CD4-positive, alpha-beta T cell treated with Interleukin-1 beta for 1 hour (primary cell): ENCODE data around the gene NOP9.

ENCODE experiments used
- DNase-seq, 2 donors: peaks; one replicate each; pipeline ENCODE4 v3.0.0-alpha.2; 2020 to 2022

Gene NOP9

GRCh38 chr14:24310646-24311604 lies 11.3 kb downstream of the NOP9 start, which contains the start of gene LTB4R:
Gene LTB4R, plus strand, starts transcription at chr14:24311502. Its CDS starts 4,150 bp downstream, at chr14:24315652.
- DNase-seq, result peak; percentile 77 to 78

- DNase-seq, result peak in 1 of 2 donors; percentile 24
Measured at GRCh38 chr14:24311837-24312615, 12.4 kb downstream of the NOP9 start.

GRCh38 chr14:24312736-24313507 lies 13.3 kb downstream of the NOP9 start:
- DNase-seq, result peak; percentile 52 to 54

GRCh38 chr14:24313913-24314312 lies 14.3 kb downstream of the NOP9 start:
- DNase-seq, result no peak

GRCh38 chr14:24314377-24315193 lies 14.9 kb downstream of the NOP9 start:
- DNase-seq, result no peak

GRCh38 chr14:24315243-24315806 lies 15.7 kb downstream of the NOP9 start:
- DNase-seq, result no peak

GRCh38 chr14:24315807-24316596 lies 16.4 kb downstream of the NOP9 start:
- no peak for DNase-seq

- DNase-seq, result no peak
Measured at GRCh38 chr14:24316597-24316950, 16.9 kb downstream of the NOP9 start.

GRCh38 chr14:24317141-24317928 lies 17.7 kb downstream of the NOP9 start:
- no peak for DNase-seq

- DNase-seq, result no peak
Measured at GRCh38 chr14:24321212-24321975, 21.7 kb downstream of the NOP9 start.

- DNase-seq, result no peak
Measured at GRCh38 chr14:24322672-24323071, 23.0 kb downstream of the NOP9 start.

- DNase-seq, result no peak
Measured at GRCh38 chr14:24323341-24323740, 23.7 kb downstream of the NOP9 start.

GRCh38 chr14:24324024-24324423 lies 24.4 kb downstream of the NOP9 start:
- no peak for DNase-seq

GRCh38 chr14:24325041-24325530 lies 25.4 kb downstream of the NOP9 start:
- no peak for DNase-seq

GRCh38 chr14:24325963-24326362 lies 26.3 kb downstream of the NOP9 start:
- DNase-seq, result no peak

GRCh38 chr14:24327303-24327702 lies 27.7 kb downstream of the NOP9 start:
- no peak for DNase-seq

- peak; percentile 29 to 44 for DNase-seq
Measured at GRCh38 chr14:24327914-24328313, 28.3 kb downstream of the NOP9 start.

- DNase-seq, result no peak
Measured at GRCh38 chr14:24329073-24329663, 29.5 kb downstream of the NOP9 start.

GRCh38 chr14:24329736-24330135 lies 30.1 kb downstream of the NOP9 start:
- DNase-seq, result peak; percentile 76 to 85
